Measurements from ENCODE around the gene ZSCAN9. TPM values are rescaled to one million over a fixed set of nuclear protein-coding genes. Genes with fewer than 3 reads are reported as not detected.

The ZSCAN9 gene
- total and polyA plus RNA-seq, 9 of the 15 experiments (the other 6 are each of a cell fraction or from before 2014, with no cell fraction given): 18.8 to 48.9 (median 28.7) TPM

GRCh38 chr6:28281288-28282064, 56.4 kb downstream of the ZSCAN9 start, which contains the start of gene PGBD1 (continued):
- TF ChIP-seq HDAC2 (IDR thresholded peaks at IDR 0.05): peak; percentile 31; the same call in 1 of the 2 replicates
- TF ChIP-seq HDAC6 (IDR thresholded peaks at IDR 0.05; ENCODE audit: low read depth, low read length): no peak
- 0 out of 3 replicates have a peak, but pooled peaks of 1 of the 2 experiments have one; percentile 25 for TF ChIP-seq CBX3 (IDR thresholded peaks at IDR 0.05; ENCODE audit: borderline replicate concordance in 1 of 2, low read length in 2 of 2)
- TF ChIP-seq RAD51 (IDR thresholded peaks at IDR 0.05; ENCODE audit: borderline replicate concordance, low read depth): no peak
- no peak for TF ChIP-seq STAT5B (CRISPR knock-in tag; IDR thresholded peaks at IDR 0.05)
- TF ChIP-seq BACH1 (tag; IDR thresholded peaks at IDR 0.05): no peak
- TF ChIP-seq ZNF23 (CRISPR knock-in tag; IDR thresholded peaks at IDR 0.05): no peak
- TF ChIP-seq, protein P1, sequence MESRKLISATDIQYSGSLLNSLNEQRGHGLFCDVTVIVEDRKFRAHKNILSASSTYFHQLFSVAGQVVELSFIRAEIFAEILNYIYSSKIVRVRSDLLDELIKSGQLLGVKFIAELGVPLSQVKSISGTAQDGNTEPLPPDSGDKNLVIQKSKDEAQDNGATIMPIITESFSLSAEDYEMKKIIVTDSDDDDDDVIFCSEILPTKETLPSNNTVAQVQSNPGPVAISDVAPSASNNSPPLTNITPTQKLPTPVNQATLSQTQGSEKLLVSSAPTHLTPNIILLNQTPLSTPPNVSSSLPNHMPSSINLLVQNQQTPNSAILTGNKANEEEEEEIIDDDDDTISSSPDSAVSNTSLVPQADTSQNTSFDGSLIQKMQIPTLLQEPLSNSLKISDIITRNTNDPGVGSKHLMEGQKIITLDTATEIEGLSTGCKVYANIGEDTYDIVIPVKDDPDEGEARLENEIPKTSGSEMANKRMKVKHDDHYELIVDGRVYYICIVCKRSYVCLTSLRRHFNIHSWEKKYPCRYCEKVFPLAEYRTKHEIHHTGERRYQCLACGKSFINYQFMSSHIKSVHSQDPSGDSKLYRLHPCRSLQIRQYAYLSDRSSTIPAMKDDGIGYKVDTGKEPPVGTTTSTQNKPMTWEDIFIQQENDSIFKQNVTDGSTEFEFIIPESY (CRISPR knock-in tag; IDR thresholded peaks at IDR 0.05): peak; percentile 60
- TF ChIP-seq, protein P2, sequence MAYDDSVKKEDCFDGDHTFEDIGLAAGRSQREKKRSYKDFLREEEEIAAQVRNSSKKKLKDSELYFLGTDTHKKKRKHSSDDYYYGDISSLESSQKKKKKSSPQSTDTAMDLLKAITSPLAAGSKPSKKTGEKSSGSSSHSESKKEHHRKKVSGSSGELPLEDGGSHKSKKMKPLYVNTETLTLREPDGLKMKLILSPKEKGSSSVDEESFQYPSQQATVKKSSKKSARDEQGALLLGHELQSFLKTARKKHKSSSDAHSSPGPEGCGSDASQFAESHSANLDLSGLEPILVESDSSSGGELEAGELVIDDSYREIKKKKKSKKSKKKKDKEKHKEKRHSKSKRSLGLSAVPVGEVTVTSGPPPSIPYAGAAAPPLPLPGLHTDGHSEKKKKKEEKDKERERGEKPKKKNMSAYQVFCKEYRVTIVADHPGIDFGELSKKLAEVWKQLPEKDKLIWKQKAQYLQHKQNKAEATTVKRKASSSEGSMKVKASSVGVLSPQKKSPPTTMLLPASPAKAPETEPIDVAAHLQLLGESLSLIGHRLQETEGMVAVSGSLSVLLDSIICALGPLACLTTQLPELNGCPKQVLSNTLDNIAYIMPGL (CRISPR knock-in tag; IDR thresholded peaks at IDR 0.05): 0 out of 2 replicates have a peak, but pooled peaks have one; percentile 37
- peak; percentile 65 for TF ChIP-seq ATF7 (IDR thresholded peaks at IDR 0.05)
- no peak for TF ChIP-seq NR4A1 (CRISPR knock-in tag; IDR thresholded peaks at IDR 0.05)
- no peak for TF ChIP-seq NR4A1 (tag; IDR thresholded peaks at IDR 0.05)
- TF ChIP-seq CREB1 (IDR thresholded peaks at IDR 0.05): no peak
- peak; percentile 43; the same call in 1 of the 2 replicates for TF ChIP-seq CREB1 (CRISPR knock-in tag; IDR thresholded peaks at IDR 0.05)
- TF ChIP-seq POU5F1 (IDR thresholded peaks at IDR 0.05; ENCODE audit: borderline replicate concordance, low read depth, low read length, partially characterized antibody): no peak
- 0 out of 2 replicates have a peak, but pooled peaks have one; percentile 30 for TF ChIP-seq HSF4 (CRISPR knock-in tag; IDR thresholded peaks at IDR 0.05; ENCODE audit: borderline replicate concordance)
- TF ChIP-seq SMC3 (conservative IDR thresholded peaks at IDR 0.05; ENCODE audit: insufficient read depth, low read depth, low read length): 0 out of 2 replicates have a peak, but pooled peaks have one; percentile 28
- peak; percentile 72 for TF ChIP-seq MTA3 (IDR thresholded peaks at IDR 0.05; ENCODE audit: borderline replicate concordance)
- TF ChIP-seq TEAD1 (CRISPR knock-in tag; IDR thresholded peaks at IDR 0.05): peak; percentile 7 to 62; a peak in 1 of 4 replicates
- TF ChIP-seq RBFOX2 (IDR thresholded peaks at IDR 0.05; ENCODE audit: low read depth, low read length): peak; percentile 92
- peak; percentile 96 for TF ChIP-seq POLR2G (IDR thresholded peaks at IDR 0.05; ENCODE audit: low read depth, low read length)

All from K562 (cell line).